HepG2 (cell line): ENCODE data around the gene ZNF747. TPM values are rescaled to one million over a fixed set of nuclear protein-coding genes. Genes with fewer than 3 reads are reported as not detected.

Experiments used
- KAT7 ChIP-seq: IDR thresholded peaks from 2 replicates; pipeline ENCODE4 v1.6.1; 2018; ENCODE audit warnings: borderline replicate concordance, missing compliant biosample characterization
- KLF15 ChIP-seq: sonication (generic); formaldehyde crosslinking; IDR thresholded peaks from 2 replicates; pipeline ENCODE4 v1.8.1; 2023; ENCODE audit warnings: borderline replicate concordance, mild to moderate bottlenecking, inconsistent platforms, missing genetic modification reagents, mixed read lengths
- MEIS2 ChIP-seq: sonication (generic); formaldehyde crosslinking; IDR thresholded peaks from 2 replicates; pipeline ENCODE4 v1.9.0; 2021; ENCODE audit warnings: mild to moderate bottlenecking, missing genetic modification reagents
- NFIB ChIP-seq: sonication (generic); formaldehyde crosslinking; IDR thresholded peaks from 2 replicates; pipeline ENCODE4 v1.9.0; 2021; ENCODE audit warnings: missing genetic modification reagents, mild to moderate bottlenecking, borderline replicate concordance
- PAX8 ChIP-seq: sonication (generic); formaldehyde crosslinking; IDR thresholded peaks from 2 replicates; pipeline ENCODE4 v1.8.0; 2022; ENCODE audit warnings: mild to moderate bottlenecking, missing genetic modification reagents, borderline replicate concordance
- RELA ChIP-seq: sonication (generic); formaldehyde crosslinking; IDR thresholded peaks from 2 replicates; pipeline ENCODE4 v1.4.0; 2020; ENCODE audit warnings: missing genetic modification reagents
- SIX4 ChIP-seq: sonication (generic); formaldehyde crosslinking; IDR thresholded peaks from 2 replicates; pipeline ENCODE4 v1.4.0; 2020; ENCODE audit warnings: missing genetic modification reagents
- SNAI1 ChIP-seq: sonication (generic); formaldehyde crosslinking; IDR thresholded peaks from 2 replicates; pipeline ENCODE4 v1.5.0; 2020; ENCODE audit warnings: mild to moderate bottlenecking, missing genetic modification reagents, borderline replicate concordance
- SYNCRIP ChIP-seq: fragments of 200-400 bp; formaldehyde crosslinking; IDR thresholded peaks from 2 replicates; pipeline ENCODE4 v1.6.1; 2018; ENCODE audit warnings: mild to moderate bottlenecking, low read depth, low read length; ENCODE audit not compliant: insufficient read depth
- ZBTB40 ChIP-seq, 2 experiments: fragments of 450-650 bp in 1 of 2; sonication (generic) in 1 of 2; formaldehyde crosslinking in 1 of 2; IDR thresholded peaks; 2 replicates each; pipeline versions ENCODE4 v1.6.1 to v1.8.0; 2016 to 2022; ENCODE audit warnings: antibody characterized with exemption in 1 of 2, mild to moderate bottlenecking in 1 of 2, missing genetic modification reagents in 1 of 2
- ZGPAT ChIP-seq: IDR thresholded peaks from 2 replicates; pipeline ENCODE4 v1.6.1; 2016; ENCODE audit warnings: mild to moderate bottlenecking
- ZNF253 ChIP-seq: sonication (generic); formaldehyde crosslinking; IDR thresholded peaks from 2 replicates; pipeline ENCODE4 v1.8.0; 2022; ENCODE audit warnings: mild to moderate bottlenecking, missing genetic modification reagents, borderline replicate concordance
- ZNF33B ChIP-seq: sonication (generic); formaldehyde crosslinking; IDR thresholded peaks from 2 replicates; pipeline ENCODE4 v1.5.1; 2020; ENCODE audit warnings: mild to moderate bottlenecking, missing genetic modification reagents
- ZNF607 ChIP-seq: sonication (generic); formaldehyde crosslinking; IDR thresholded peaks from 2 replicates; pipeline ENCODE4 v1.5.1; 2020; ENCODE audit warnings: missing genetic modification reagents, mild to moderate bottlenecking, borderline replicate concordance
- polyA plus RNA-seq, 8 experiments: library from polyadenylated mRNA; depleted of rRNA in 3 of 8; stranded (reverse) in 7 of 8; unstranded in 1 of 8; fragments of >200 nt; fragmentation: Illumina TruSeq in 4 of 8; extraction: Trizol in 4 of 8; gene quantifications; 2 replicates each; pipeline versions ENCODE4 v1.2.1 to v1.2.3, GENCODE V29; 2011 to 2016; ENCODE audit warnings: low read depth in 4 of 8, missing spikeins in 1 of 8, mixed read lengths in 1 of 8; ENCODE audit not compliant: insufficient read depth in 1 of 8
- total RNA-seq, 5 experiments: library from RNA; depleted of rRNA; stranded (reverse); fragments of >200 nt; fragmentation: Illumina TruSeq; extraction: Trizol; gene quantifications; 2 replicates each; pipeline ENCODE4 v1.2.3, GENCODE V29; 2016; ENCODE audit warnings: low read depth in 1 of 5
- TF ChIP-seq, protein P1 (sequence below): sonication (generic); formaldehyde crosslinking; conservative IDR thresholded peaks from 2 replicates; pipeline ENCODE4 v1.4.0; 2020; ENCODE audit warnings: missing genetic modification reagents

ZNF747 gene
- total and polyA plus RNA-seq, 2 of the 13 experiments (the other 11 are each of a cell fraction or from before 2014, with no cell fraction given) = 7.2 to 10.2 TPM

DNA sequence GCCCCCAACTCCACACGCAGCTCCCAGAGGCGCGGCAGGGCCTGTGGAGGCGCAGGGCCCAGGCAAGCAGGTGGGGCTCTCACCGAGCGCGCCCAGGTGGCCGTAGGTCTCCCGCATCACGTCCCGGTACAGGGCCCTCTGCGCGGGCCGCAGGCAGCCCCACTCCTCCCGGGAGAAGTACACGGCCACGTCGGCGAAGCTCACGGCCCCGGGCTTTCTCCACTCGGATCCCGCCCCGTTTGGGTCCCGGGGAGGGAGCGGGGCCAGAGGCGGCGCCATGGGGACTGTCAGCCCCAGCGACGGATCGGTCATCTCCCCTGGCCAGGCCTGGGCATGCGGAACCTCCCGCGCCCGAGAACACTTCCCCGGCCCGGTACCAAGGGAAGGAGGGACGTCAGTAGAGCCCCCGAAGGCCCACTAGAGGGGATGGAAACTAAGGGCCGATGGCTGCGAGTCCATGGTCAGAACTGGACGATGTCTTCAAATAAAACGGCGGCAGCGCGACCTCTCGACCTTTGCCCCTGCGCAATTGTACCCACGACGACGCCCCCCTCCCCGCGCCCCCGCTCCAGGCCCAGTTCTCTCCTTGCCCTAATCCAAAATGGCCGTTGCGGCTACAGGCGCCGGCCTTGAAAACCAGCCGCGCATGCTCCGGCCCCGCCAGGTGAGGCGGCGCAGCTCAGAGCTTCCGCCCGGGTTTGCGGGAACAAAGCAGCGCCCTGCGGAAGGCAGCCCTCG, at the start of gene ZNF747 (continued):
- TF ChIP-seq ZBTB40 (IDR thresholded peaks at IDR 0.05) (0 out of 2 replicates have a peak, but pooled peaks have one; percentile 16), ZBTB40 (CRISPR knock-in tag; IDR thresholded peaks at IDR 0.05) (peak; percentile 66), SNAI1 (CRISPR knock-in tag) (peak; percentile 91; the same call in 1 of the 2 replicates), ZGPAT (peak; percentile 96), ZNF253 (CRISPR knock-in tag) (no peak), ZNF33B (CRISPR knock-in tag) (no peak), MEIS2 (peak; percentile 8), KAT7 (CRISPR knock-in tag) (peak; percentile 90), RELA (CRISPR knock-in tag) (peak; percentile 65; the same call in 1 of the 2 replicates), NFIB (CRISPR knock-in tag) (no peak), KLF15 (CRISPR knock-in tag) (peak; percentile 89; the same call in 1 of the 2 replicates), SYNCRIP (no peak), ZNF607 (CRISPR knock-in tag) (peak; percentile 73), SIX4 (CRISPR knock-in tag) (0 out of 2 replicates have a peak, but pooled peaks have one; percentile 16), PAX8 (CRISPR knock-in tag) (0 out of 2 replicates have a peak, but pooled peaks have one; percentile 25)
- TF ChIP-seq, protein P1, sequence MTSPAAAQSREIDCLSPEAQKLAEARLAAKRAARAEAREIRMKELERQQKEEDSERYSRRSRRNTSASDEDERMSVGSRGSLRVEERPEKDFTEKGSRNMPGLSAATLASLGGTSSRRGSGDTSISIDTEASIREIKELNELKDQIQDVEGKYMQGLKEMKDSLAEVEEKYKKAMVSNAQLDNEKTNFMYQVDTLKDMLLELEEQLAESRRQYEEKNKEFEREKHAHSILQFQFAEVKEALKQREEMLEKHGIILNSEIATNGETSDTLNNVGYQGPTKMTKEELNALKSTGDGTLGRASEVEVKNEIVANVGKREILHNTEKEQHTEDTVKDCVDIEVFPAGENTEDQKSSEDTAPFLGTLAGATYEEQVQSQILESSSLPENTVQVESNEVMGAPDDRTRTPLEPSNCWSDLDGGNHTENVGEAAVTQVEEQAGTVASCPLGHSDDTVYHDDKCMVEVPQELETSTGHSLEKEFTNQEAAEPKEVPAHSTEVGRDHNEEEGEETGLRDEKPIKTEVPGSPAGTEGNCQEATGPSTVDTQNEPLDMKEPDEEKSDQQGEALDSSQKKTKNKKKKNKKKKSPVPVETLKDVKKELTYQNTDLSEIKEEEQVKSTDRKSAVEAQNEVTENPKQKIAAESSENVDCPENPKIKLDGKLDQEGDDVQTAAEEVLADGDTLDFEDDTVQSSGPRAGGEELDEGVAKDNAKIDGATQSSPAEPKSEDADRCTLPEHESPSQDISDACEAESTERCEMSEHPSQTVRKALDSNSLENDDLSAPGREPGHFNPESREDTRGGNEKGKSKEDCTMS (CRISPR knock-in tag) = no peak
